Activated T-cell treated with anti-CD3 and anti-CD28 coated beads, Interleukin-2, amount 50 U/mL, for 4 hours (primary cell): ENCODE measurements around the gene NR1H4. TPM values are rescaled to one million over a fixed set of nuclear protein-coding genes. Genes with fewer than 3 reads are reported as not detected.
"Not testable (repeated sequence)": the region's sequence is repeated elsewhere in the genome, so short reads cannot be mapped to it uniquely, and the experiment has no call there.

ENCODE experiments used
- ATAC-seq, 2 donors: fragments of 200-7000 bp; cut with Tn5 transposase; one replicate each; pipeline ENCODE4 v1.10.0; 2021
- DNase-seq: peaks from one replicate; pipeline ENCODE4 v3.0.0-alpha.2; 2020
- H3K27me3 Mint-ChIP-seq: one replicate; pipeline ENCODE4 v1.8.0; 2021; ENCODE audit warnings: low read depth, mixed read lengths
- H3K36me3 Mint-ChIP-seq: one replicate; pipeline ENCODE4 v1.8.0; 2022; ENCODE audit warnings: mixed read lengths; ENCODE audit not compliant: insufficient read depth
- H3K4me1 Mint-ChIP-seq: one replicate; pipeline ENCODE4 v1.8.0; 2021; ENCODE audit warnings: low read depth, mixed read lengths
- H3K4me3 Mint-ChIP-seq: one replicate; pipeline ENCODE4 v1.8.0; 2021; ENCODE audit warnings: mild to moderate bottlenecking, moderate library complexity, mixed read lengths
- H3K9me3 Mint-ChIP-seq: one replicate; pipeline ENCODE4 v1.8.0; 2021; ENCODE audit warnings: mixed read lengths
- total RNA-seq, 3 donors: library from RNA; stranded (reverse); gene quantifications; one replicate each; pipeline ENCODE4 v1.2.1, GENCODE V29; 2021

The NR1H4 gene
- total RNA-seq, 3 donors from 2014 or later: 0.38 TPM; not detected in 2

DNA sequence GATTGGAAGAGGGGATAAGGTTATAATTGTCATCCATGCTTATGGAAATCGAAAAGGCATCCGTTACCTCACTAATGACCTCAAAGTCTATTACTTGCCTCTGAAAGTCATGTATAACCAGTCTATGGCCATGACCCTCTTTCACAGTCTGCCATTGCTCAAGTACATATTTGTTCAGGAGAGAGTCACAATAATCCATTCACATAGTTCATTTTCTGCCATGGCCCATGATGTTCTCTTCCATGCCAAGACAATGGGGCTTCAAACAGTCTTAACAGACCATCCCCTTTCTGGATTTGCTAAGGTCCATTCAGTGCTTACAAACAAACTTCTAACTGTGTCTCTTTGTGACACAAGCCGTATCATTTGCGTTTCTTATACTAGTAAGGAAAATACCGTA lies 105.3 kb downstream of the NR1H4 start:
- no peak overlapping the region for H3K4me3 Mint-ChIP-seq
- peaks cover 9% of the 10 kb centered on the region for H3K4me1 Mint-ChIP-seq
- H3K27me3 Mint-ChIP-seq: peaks cover 13% of the 10 kb centered on the region
- ATAC-seq (no peak), DNase-seq (no peak)
- no peaks in the 10 kb centered on the region for H3K36me3 Mint-ChIP-seq
- H3K9me3 Mint-ChIP-seq: peaks cover 6% of the 10 kb centered on the region

DNA sequence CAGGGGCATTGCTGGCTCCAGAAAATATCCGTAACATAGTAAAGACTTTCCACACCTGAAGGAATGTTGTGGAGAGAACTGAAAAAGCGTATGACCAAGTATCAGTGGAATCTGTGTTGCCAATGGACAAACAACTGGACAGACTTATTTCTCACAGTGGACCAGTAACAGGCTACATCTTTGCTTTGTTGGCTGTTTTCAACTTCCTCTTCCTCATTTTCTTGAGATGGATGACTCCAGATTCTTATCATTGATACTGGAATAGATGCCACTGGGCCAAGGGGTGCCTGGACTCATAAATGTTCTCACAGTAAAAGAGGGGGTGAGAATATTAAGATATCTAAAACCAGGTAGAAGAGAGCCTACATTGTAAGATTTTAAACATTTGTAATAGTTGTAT lies 106.2 kb downstream of the NR1H4 start:
- ATAC-seq (no peak), DNase-seq (no peak)
- no peaks in the 10 kb centered on the region for H3K36me3 Mint-ChIP-seq
- peaks cover 4% of the 10 kb centered on the region for H3K27me3 Mint-ChIP-seq
- peaks cover 6% of the 10 kb centered on the region for H3K9me3 Mint-ChIP-seq
- no peaks in the 10 kb centered on the region for H3K4me1 Mint-ChIP-seq
- no peak overlapping the region for H3K4me3 Mint-ChIP-seq

GRCh38 chr12:100584256-100584655 lies 110.6 kb downstream of the NR1H4 start:
- DNase-seq (no peak), ATAC-seq (no peak)
- no peaks in the 10 kb centered on the region for H3K36me3 Mint-ChIP-seq
- H3K27me3 Mint-ChIP-seq: peaks cover 7% of the 10 kb centered on the region
- no peaks in the 10 kb centered on the region for H3K4me1 Mint-ChIP-seq
- no peak overlapping the region for H3K4me3 Mint-ChIP-seq
- peaks cover 25% of the 10 kb centered on the region for H3K9me3 Mint-ChIP-seq

DNA sequence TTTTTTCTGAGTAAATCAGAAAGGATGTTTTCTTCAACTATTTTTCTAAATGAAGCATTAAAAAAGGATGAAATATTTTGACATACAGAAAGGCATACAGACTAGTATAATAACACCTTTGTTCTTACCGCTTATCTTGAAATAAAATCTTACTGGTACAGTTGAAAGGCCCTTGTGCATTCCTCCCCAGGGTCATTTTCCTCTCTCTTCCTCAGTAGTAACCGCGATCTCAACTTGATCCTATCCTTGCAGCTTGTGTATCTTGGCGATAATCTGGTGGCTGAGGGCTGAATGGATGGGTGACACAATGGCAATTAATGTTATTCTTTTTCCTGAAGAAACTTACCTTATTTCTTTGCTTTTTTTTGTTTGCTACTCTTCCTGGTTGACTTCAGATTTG lies 118.3 kb downstream of the NR1H4 start:
- Mint-ChIP-seq H3K4me1 (no peaks in the 10 kb centered on the region), H3K36me3 (no peaks in the 10 kb centered on the region), H3K27me3 (no peaks in the 10 kb centered on the region), H3K4me3 (no peak overlapping the region), H3K9me3 (peaks cover 13% of the 10 kb centered on the region)
- no peak for ATAC-seq
- DNase-seq: no peak

- H3K4me3 Mint-ChIP-seq: no peak overlapping the region
- no peaks in the 10 kb centered on the region for H3K27me3 Mint-ChIP-seq
- H3K4me1 Mint-ChIP-seq: no peaks in the 10 kb centered on the region
- DNase-seq (no peak), ATAC-seq (no peak)
- H3K36me3 Mint-ChIP-seq: no peaks in the 10 kb centered on the region
- H3K9me3 Mint-ChIP-seq: peaks cover 7% of the 10 kb centered on the region
These were observed 119.8 kb downstream of the NR1H4 start for GRCh38 chr12:100593490-100593889.

DNA sequence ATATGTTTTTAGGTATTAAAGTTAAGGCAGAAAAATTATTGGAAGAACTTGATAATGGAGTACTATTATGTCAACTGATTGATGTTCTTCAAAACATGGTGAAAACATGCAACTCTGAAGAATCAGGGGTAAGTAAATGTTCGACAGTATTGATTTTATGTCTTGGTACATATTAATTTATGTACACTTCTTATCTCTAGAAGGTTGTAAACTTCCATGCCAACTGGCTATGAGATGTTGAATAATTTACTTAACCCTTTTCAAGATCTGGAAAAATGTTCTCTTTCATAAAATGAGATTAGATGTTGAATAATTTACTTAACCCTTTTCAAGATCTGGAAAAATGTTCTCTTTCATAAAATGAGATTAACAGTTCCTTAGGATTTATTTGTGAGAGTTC lies 128.0 kb downstream of the NR1H4 start:
- no peaks in the 10 kb centered on the region for H3K36me3 Mint-ChIP-seq
- peaks cover 4% of the 10 kb centered on the region for H3K27me3 Mint-ChIP-seq
- ATAC-seq (no peak), DNase-seq (no peak)
- H3K4me3 Mint-ChIP-seq: no peak overlapping the region
- H3K9me3 Mint-ChIP-seq: no peaks in the 10 kb centered on the region
- H3K4me1 Mint-ChIP-seq: no peaks in the 10 kb centered on the region

- H3K9me3 Mint-ChIP-seq, H3K36me3 Mint-ChIP-seq, H3K27me3 Mint-ChIP-seq, H3K4me1 Mint-ChIP-seq, ATAC-seq, H3K4me3 Mint-ChIP-seq, DNase-seq: not testable (repeated sequence)
These were observed 129.3 kb downstream of the NR1H4 start for GRCh38 chr12:100602997-100603396.

DNA sequence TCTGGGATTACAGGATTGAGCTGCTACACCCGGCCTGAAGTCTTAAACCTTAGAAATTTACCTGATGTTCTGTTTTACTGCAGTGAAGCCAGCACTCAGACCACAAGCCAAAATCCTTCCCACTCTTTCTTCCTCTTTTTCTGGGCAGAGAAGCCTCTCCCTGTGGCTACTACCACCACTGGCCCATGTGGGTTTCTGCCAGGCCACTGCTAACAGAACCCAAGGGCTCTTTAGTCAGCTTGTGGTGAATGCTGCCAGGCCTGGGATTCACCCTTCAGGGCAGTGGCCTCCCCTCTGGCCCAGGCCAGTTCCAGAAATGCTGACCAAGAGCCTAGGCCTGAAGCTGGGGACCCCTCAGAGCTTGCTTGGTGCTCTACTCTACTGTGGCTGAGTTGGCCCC lies 135.1 kb downstream of the NR1H4 start:
- Mint-ChIP-seq H3K36me3 (no peaks in the 10 kb centered on the region), H3K4me1 (no peaks in the 10 kb centered on the region)

GRCh38 chr12:100610666-100611430 lies 137.2 kb downstream of the NR1H4 start:
- H3K36me3 Mint-ChIP-seq: no peaks in the 10 kb centered on the region
- DNase-seq: no peak
- ATAC-seq: no peak
- H3K4me1 Mint-ChIP-seq: no peaks in the 10 kb centered on the region
- peaks cover 4% of the 10 kb centered on the region for H3K27me3 Mint-ChIP-seq
- no peak overlapping the region for H3K4me3 Mint-ChIP-seq
- peaks cover 6% of the 10 kb centered on the region for H3K9me3 Mint-ChIP-seq

More for the DNA sequence above, 135.1 kb downstream of the NR1H4 start:
- ATAC-seq (no peak), DNase-seq (no peak)
- peaks cover 6% of the 10 kb centered on the region for H3K9me3 Mint-ChIP-seq
- no peak overlapping the region for H3K4me3 Mint-ChIP-seq
- peaks cover 4% of the 10 kb centered on the region for H3K27me3 Mint-ChIP-seq

DNA sequence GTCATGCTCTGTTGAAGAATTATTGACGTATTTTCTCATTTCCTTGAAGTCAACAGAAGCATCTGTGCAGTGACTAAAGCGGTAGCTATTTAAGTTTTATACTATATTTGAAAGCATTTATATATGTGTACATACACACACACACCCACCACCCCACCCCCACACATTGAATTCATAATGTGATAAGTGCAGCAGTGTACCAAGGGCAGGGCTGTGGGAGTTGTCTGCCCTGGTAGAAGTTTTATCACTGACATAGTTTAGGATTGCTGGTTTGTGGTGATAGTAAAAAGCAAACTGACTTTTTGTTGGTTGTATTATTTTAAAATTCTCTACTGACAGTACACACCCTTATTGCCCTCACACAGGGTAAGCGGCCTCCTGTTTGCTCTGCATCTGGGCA lies 138.9 kb downstream of the NR1H4 start:
- H3K36me3 Mint-ChIP-seq: no peaks in the 10 kb centered on the region
- no peaks in the 10 kb centered on the region for H3K9me3 Mint-ChIP-seq
- ATAC-seq (no peak), DNase-seq (no peak)
- H3K27me3 Mint-ChIP-seq: peaks cover 4% of the 10 kb centered on the region
- no peaks in the 10 kb centered on the region for H3K4me1 Mint-ChIP-seq
- H3K4me3 Mint-ChIP-seq: no peak overlapping the region

Other genes starting within 250 kb of the NR1H4 start
- 1 to 10 TPM in 1 of 3 donors, under 1 TPM in 2; 0.51 to 1.2 (median 0.53) TPM for gene DEPDC4, start 206.8 kb upstream of the NR1H4 start, total RNA-seq
- 10 to 100 TPM; 32.2 to 37.5 (median 34.4) TPM for gene SCYL2, start 206.7 kb upstream of the NR1H4 start, total RNA-seq
- not detected for gene SLC17A8, start 116.8 kb upstream of the NR1H4 start, total RNA-seq
- not detected for gene GAS2L3, start 99.8 kb downstream of the NR1H4 start, total RNA-seq